Brain microvascular endothelial cell (primary cell): Measurements from ENCODE around the gene NCKIPSD.

Experiments used
- DNase-seq: peaks from one replicate; pipeline ENCODE4 v3.0.0-alpha.2; 2020
- H3K27ac ChIP-seq: fragments of 250-450 bp; sonication (Bioruptor Pico); 2 replicates; pipeline ENCODE4 v1.5.1; 2020; ENCODE audit warnings: mild to moderate bottlenecking, moderate library complexity
- H3K27me3 ChIP-seq: fragments of 250-450 bp; sonication (Bioruptor Pico); replicated peaks from 2 replicates; pipeline ENCODE4 v1.5.1; 2020; ENCODE audit warnings: mild to moderate bottlenecking
- H3K36me3 ChIP-seq: fragments of 250-450 bp; sonication (Bioruptor Pico); replicated peaks from 2 replicates; pipeline ENCODE4 v1.5.1; 2020; ENCODE audit warnings: mild to moderate bottlenecking
- H3K4me3 ChIP-seq: 2 replicates; pipeline ENCODE4 v1.5.1; 2011; ENCODE audit warnings: low read depth, mild to moderate bottlenecking, control low read depth, low read length, moderate library complexity
- CTCF ChIP-seq: IDR thresholded peaks from 2 replicates; pipeline ENCODE4 v1.5.1; 2011; ENCODE audit warnings: low read depth, mild to moderate bottlenecking, moderate library complexity, low read length, control low read depth, inconsistent platforms; ENCODE audit errors: missing control alignments
- in situ Hi-C: cut with HindIII; loops from 2 replicates; pipeline ENCODE4 v1.10.0; 2017; ENCODE audit warnings: low sequenced_read_pairs, low pct_ligation_motif_present

The NCKIPSD gene

GRCh38 chr3:48662753-48663488 is 22.8 kb downstream of the NCKIPSD start, which contains the start of gene CELSR3:
TSS of gene CELSR3 (minus strand) at chr3:48662886. CDS start at chr3:48662634, 252 bp downstream.
- Histone ChIP-seq H3K27ac (peak within 1 kb of the TSS; percentile 87), H3K27me3 (no peaks in the 10 kb centered on the region)
- in situ Hi-C loops: no loop called here

GRCh38 chr3:48662145-48662752 is 23.5 kb downstream of the NCKIPSD start:
- DNase-seq: no peak
- Histone ChIP-seq H3K27me3 (no peaks in the 10 kb centered on the region), H3K4me3 (peak overlapping the region; percentile 64), H3K27ac (no peak overlapping the region), H3K36me3 (no peaks in the 10 kb centered on the region)
- in situ Hi-C loops: no loop called here
- no peak for TF ChIP-seq CTCF

More at GRCh38 chr3:48662753-48663488, 22.8 kb downstream of the NCKIPSD start, which contains the start of gene CELSR3:
- Histone ChIP-seq H3K4me3 (peak within 1 kb of the TSS; percentile 64), H3K36me3 (no peaks in the 10 kb centered on the region)
- DNase-seq: peak; percentile 78
- TF ChIP-seq CTCF: no peak

- H3K27me3 ChIP-seq: no peaks in the 10 kb centered on the region
- DNase-seq: peak; percentile 18
- H3K36me3 ChIP-seq: no peaks in the 10 kb centered on the region
- H3K27ac ChIP-seq: no peak overlapping the region
- no peak for TF ChIP-seq CTCF
- in situ Hi-C loops: no loop called here
- peak overlapping the region; percentile 52 for H3K4me3 ChIP-seq
Measured at GRCh38 chr3:48661501-48662144, 24.1 kb downstream of the NCKIPSD start.

GRCh38 chr3:48660800-48661400 is 24.8 kb downstream of the NCKIPSD start:
- Histone ChIP-seq H3K27ac (no peak overlapping the region), H3K4me3 (no peak overlapping the region), H3K27me3 (no peaks in the 10 kb centered on the region), H3K36me3 (no peaks in the 10 kb centered on the region)
- in situ Hi-C loops: no loop called here
- DNase-seq: no peak
- no peak for TF ChIP-seq CTCF

GRCh38 chr3:48656841-48657281 is 28.9 kb downstream of the NCKIPSD start:
- H3K4me3 ChIP-seq: no peak overlapping the region
- in situ Hi-C loops: no loop called here
- no peak for TF ChIP-seq CTCF
- no peak overlapping the region for H3K27ac ChIP-seq
- no peaks in the 10 kb centered on the region for H3K27me3 ChIP-seq
- no peak for DNase-seq
- H3K36me3 ChIP-seq: no peaks in the 10 kb centered on the region
